ENCODE results near the gene SHB.

The SHB gene

DNA sequence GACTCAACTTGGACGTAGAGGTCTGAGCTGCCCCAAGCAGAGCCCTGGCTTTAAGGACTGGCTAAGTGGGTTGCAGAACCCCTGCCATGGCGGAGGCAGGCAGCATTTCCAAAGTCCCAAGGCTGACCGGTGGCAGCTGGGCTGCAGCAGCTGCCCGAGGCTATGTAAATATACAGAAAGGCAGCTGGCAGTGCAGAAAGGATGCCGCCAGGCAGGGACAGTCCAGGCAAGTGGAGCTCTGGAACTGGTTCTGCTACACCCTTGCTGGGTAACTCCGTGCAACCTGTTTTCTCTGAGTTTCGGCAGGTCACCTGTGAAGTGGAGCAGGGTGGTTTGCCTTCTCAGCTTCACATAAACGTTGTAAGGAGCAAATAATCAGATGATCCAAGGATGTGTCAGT, 46.0 kb downstream of the SHB start:
- POLR2A ChIA-PET, result no interaction called here
- no peaks in the 10 kb centered on the region for H3K36me3 ChIP-seq (ENCODE audit: control insufficient read depth in 4 of 4, insufficient read depth in 4 of 4, low read length in 3 of 4)
- no peak for DNase-seq
- H3K9me3 ChIP-seq (ENCODE audit: control extremely low read depth in 1 of 5, control insufficient read depth in 4 of 5, insufficient read depth in 2 of 5, low read depth in 1 of 5, low read length in 4 of 5), result no peaks in the 10 kb centered on the region
- no peak overlapping the region for H3K27ac ChIP-seq (ENCODE audit: insufficient read depth in 1 of 2, low read depth in 1 of 2, low read length in 2 of 2, poor library complexity in 1 of 2, severe bottlenecking in 2 of 2)
- H3K27me3 ChIP-seq (replicated peaks in 2 of 5; ENCODE audit: control insufficient read depth in 4 of 5, insufficient read depth in 5 of 5, low read length in 4 of 5), result no peaks in the 10 kb centered on the region
- CTCF ChIA-PET, result no interaction called here
- no peak overlapping the region for H3K4me3 ChIP-seq (ENCODE audit: control insufficient read depth in 1 of 7, extremely low read depth in 1 of 7, insufficient read depth in 4 of 7, low read depth in 2 of 7, low read length in 6 of 7)
- WGBS (ENCODE audit: insufficient coverage), result 83% methylated on average over 8 of the region's 8 CpGs
- H3K4me1 ChIP-seq (ENCODE audit: control extremely low read depth in 1 of 4, control insufficient read depth in 4 of 4, insufficient read depth in 4 of 4, low read length in 3 of 4), result peaks cover 0 to 47% (median 14%) of the 10 kb centered on the region in 4 experiments

DNA sequence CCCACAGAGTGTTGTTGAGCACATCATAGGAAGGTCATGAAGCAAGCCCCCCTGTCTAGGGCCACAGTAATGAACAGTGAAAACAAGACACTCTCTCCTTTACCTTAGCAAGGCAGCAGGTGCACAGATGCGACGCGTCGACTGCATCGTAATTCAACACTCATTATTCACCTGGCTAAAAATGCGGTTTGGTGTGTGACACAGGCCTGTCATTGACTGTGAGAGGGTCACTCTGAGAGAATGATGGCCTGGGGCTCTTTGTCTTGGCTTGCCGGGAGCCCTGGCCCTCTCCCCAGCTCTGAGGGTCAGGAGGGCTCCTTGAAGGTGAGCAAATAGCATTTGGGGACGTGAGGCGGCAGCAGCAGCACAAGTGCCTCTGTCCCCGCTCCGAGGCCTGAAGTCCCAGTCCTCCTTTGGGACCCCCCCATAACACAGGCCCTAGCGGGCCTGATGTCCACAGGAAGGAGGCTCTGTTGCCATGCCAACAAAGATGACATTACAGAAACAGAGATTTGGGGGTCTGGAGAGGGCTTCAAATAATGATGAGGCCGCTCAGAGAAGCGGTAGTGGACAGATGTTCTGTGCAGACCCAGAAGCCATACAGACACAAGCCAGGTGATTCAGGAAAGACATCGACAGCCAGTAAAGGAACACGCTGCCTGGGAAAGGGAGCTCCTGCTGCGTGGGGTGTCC, 46.7 kb downstream of the SHB start:
- POLR2A ChIA-PET, result no interaction called here
- H3K27me3 ChIP-seq (replicated peaks in 2 of 5; ENCODE audit: control insufficient read depth in 4 of 5, insufficient read depth in 5 of 5, low read length in 4 of 5), result no peaks in the 10 kb centered on the region
- no peaks in the 10 kb centered on the region for H3K9me3 ChIP-seq (ENCODE audit: control extremely low read depth in 1 of 5, control insufficient read depth in 4 of 5, insufficient read depth in 2 of 5, low read depth in 1 of 5, low read length in 4 of 5)
- no peak overlapping the region for H3K27ac ChIP-seq (ENCODE audit: insufficient read depth in 1 of 2, low read depth in 1 of 2, low read length in 2 of 2, poor library complexity in 1 of 2, severe bottlenecking in 2 of 2)
- CTCF ChIA-PET, result no interaction called here
- no peak overlapping the region for H3K4me3 ChIP-seq (ENCODE audit: control insufficient read depth in 1 of 7, extremely low read depth in 1 of 7, insufficient read depth in 4 of 7, low read depth in 2 of 7, low read length in 6 of 7)
- DNase-seq, result no peak
- 98% methylated on average over 17 of the region's 17 CpGs for WGBS (ENCODE audit: insufficient coverage)
- H3K36me3 ChIP-seq (ENCODE audit: control insufficient read depth in 4 of 4, insufficient read depth in 4 of 4, low read length in 3 of 4), result no peaks in the 10 kb centered on the region
- peaks cover 0 to 47% (median 14%) of the 10 kb centered on the region in 4 experiments for H3K4me1 ChIP-seq (ENCODE audit: control extremely low read depth in 1 of 4, control insufficient read depth in 4 of 4, insufficient read depth in 4 of 4, low read length in 3 of 4)

DNA sequence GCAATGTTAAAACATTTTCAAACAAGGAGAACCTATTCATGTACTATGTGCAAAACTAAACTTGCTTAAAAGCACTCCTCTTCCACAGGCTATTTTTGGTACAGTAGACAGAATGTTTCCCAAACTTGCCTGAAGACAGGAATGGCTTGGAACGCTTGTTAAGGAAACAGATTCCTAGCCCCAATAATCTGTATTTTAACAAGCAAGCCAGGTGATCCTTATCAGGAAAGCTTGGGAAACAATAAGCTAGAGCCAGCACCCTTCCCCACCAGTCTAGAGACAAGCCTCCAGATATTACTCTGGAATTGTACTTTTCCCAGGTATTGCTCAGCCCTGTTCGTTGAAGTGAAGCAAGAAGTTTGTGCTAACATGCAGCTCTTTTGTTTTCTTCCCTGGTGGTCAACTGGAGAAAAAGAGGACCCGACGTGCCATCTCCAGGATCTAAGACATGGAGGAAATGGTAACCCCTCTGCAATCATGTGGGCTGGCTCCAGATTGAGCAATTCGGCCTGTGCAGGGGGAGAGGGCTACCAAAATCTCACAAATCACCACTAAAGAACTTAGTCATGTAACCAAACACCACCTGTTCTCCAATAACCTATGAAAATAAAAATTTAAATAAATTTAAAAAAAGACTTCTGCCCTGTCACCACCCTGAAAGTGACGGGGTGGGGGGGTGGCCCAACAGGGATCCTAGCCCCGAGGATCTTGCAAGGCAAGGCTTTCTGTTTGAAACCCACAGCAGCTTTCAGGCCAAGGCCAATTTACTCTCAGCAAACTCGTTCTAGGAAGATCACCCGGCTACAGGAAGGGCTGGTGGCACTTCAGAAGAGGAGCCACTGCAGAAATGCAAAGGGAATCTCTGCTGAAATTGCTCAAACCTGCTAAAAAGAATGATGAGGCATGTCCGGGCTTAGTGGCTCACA, 48.6 kb downstream of the SHB start:
- no peak overlapping the region for H3K27ac ChIP-seq (ENCODE audit: insufficient read depth in 1 of 2, low read depth in 1 of 2, low read length in 2 of 2, poor library complexity in 1 of 2, severe bottlenecking in 2 of 2)
- H3K4me3 ChIP-seq (ENCODE audit: control insufficient read depth in 1 of 7, extremely low read depth in 1 of 7, insufficient read depth in 4 of 7, low read depth in 2 of 7, low read length in 6 of 7), result no peak overlapping the region
- DNase-seq, result peak in 2 of 3 donors; percentile 68 to 71
- CTCF ChIA-PET, result no interaction called here
- 91% methylated on average over 7 of the region's 10 CpGs for WGBS (ENCODE audit: insufficient coverage)
- H3K36me3 ChIP-seq (ENCODE audit: control insufficient read depth in 4 of 4, insufficient read depth in 4 of 4, low read length in 3 of 4), result no peaks in the 10 kb centered on the region
- peaks cover 0 to 31% (median 9%) of the 10 kb centered on the region in 4 experiments for H3K4me1 ChIP-seq (ENCODE audit: control extremely low read depth in 1 of 4, control insufficient read depth in 4 of 4, insufficient read depth in 4 of 4, low read length in 3 of 4)
- POLR2A ChIA-PET, result no interaction called here
- no peaks in the 10 kb centered on the region for H3K9me3 ChIP-seq (ENCODE audit: control extremely low read depth in 1 of 5, control insufficient read depth in 4 of 5, insufficient read depth in 2 of 5, low read depth in 1 of 5, low read length in 4 of 5)
- no peaks in the 10 kb centered on the region for H3K27me3 ChIP-seq (replicated peaks in 2 of 5; ENCODE audit: control insufficient read depth in 4 of 5, insufficient read depth in 5 of 5, low read length in 4 of 5)

DNA sequence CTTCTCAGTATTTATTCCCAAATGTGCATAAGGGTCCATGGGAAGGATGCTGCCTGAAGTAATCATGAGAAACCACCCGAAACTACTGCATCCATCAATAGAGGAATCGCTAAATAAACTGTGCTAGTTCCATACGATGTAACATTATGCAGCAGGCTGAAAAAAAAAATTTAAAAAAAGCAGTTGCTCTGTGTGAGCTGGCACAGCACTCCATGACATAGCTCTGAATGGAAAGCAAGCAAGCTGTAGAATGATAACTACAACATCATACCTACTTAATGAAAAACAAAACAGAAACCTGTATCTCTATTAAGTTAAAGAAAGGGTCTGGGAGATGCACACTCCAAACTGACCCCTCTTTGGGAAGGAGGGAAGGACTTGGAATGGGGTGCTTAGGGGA, 49.3 kb downstream of the SHB start:
- ChIA-PET POLR2A (no interaction called here), CTCF (no interaction called here)
- no peak overlapping the region for H3K27ac ChIP-seq (ENCODE audit: insufficient read depth in 1 of 2, low read depth in 1 of 2, low read length in 2 of 2, poor library complexity in 1 of 2, severe bottlenecking in 2 of 2)
- no peak overlapping the region for H3K4me3 ChIP-seq (ENCODE audit: control insufficient read depth in 1 of 7, extremely low read depth in 1 of 7, insufficient read depth in 4 of 7, low read depth in 2 of 7, low read length in 6 of 7)
- H3K27me3 ChIP-seq (replicated peaks in 2 of 5; ENCODE audit: control insufficient read depth in 4 of 5, insufficient read depth in 5 of 5, low read length in 4 of 5), result no peaks in the 10 kb centered on the region
- 100% methylated on average over 3 of the region's 3 CpGs for WGBS (ENCODE audit: insufficient coverage)
- peaks cover 0 to 5% (median 0%) of the 10 kb centered on the region in 4 experiments for H3K36me3 ChIP-seq (ENCODE audit: control insufficient read depth in 4 of 4, insufficient read depth in 4 of 4, low read length in 3 of 4)
- no peak for DNase-seq
- H3K9me3 ChIP-seq (ENCODE audit: control extremely low read depth in 1 of 5, control insufficient read depth in 4 of 5, insufficient read depth in 2 of 5, low read depth in 1 of 5, low read length in 4 of 5), result no peaks in the 10 kb centered on the region
- H3K4me1 ChIP-seq (ENCODE audit: control extremely low read depth in 1 of 4, control insufficient read depth in 4 of 4, insufficient read depth in 4 of 4, low read length in 3 of 4), result peaks cover 0 to 30% (median 9%) of the 10 kb centered on the region in 4 experiments

DNA sequence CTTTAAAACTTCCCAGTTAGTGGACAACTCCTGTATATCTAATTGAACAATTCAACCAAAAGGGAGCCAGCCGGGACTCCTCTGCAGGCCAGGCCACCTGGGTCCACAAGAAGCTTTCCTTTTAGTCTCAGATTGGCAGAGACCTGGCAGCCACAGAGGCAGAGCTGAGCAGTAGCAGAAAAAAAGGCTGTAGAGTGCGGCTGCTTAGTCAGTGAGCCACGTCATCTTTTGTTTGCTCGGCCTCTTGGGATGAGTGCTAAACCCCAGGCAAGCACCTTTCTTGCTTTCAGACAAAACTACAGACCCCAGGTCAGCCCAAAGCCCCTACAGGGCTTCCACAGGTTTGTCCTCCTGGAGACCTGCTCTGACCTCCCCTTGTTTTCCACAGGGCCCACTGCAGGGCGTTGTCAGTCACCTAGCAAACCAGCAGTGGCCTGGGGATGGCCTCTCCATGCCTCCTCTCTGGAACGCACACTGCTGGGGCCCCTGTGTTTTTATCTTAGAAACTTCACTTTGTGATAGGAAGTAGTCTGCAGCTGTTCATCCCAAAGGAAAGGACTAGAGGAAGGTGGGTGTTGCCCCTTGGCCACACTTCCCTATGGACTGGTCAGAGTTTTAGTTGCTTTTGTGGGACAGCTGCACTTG, 49.9 kb downstream of the SHB start:
- Histone ChIP-seq H3K36me3 (ENCODE audit: control insufficient read depth in 4 of 4, insufficient read depth in 4 of 4, low read length in 3 of 4) (peaks cover 0 to 5% (median under 1%) of the 10 kb centered on the region in 4 experiments), H3K27me3 (replicated peaks in 2 of 5; ENCODE audit: control insufficient read depth in 4 of 5, insufficient read depth in 5 of 5, low read length in 4 of 5) (no peaks in the 10 kb centered on the region), H3K9me3 (ENCODE audit: control extremely low read depth in 1 of 5, control insufficient read depth in 4 of 5, insufficient read depth in 2 of 5, low read depth in 1 of 5, low read length in 4 of 5) (no peaks in the 10 kb centered on the region), H3K27ac (ENCODE audit: insufficient read depth in 1 of 2, low read depth in 1 of 2, low read length in 2 of 2, poor library complexity in 1 of 2, severe bottlenecking in 2 of 2) (no peak overlapping the region), H3K4me3 (ENCODE audit: control insufficient read depth in 1 of 7, extremely low read depth in 1 of 7, insufficient read depth in 4 of 7, low read depth in 2 of 7, low read length in 6 of 7) (no peak overlapping the region), H3K4me1 (ENCODE audit: control extremely low read depth in 1 of 4, control insufficient read depth in 4 of 4, insufficient read depth in 4 of 4, low read length in 3 of 4) (peaks cover 0 to 28% (median 9%) of the 10 kb centered on the region in 4 experiments)
- no peak for DNase-seq
- ChIA-PET CTCF (interaction anchor here (2.7 kb wide), 1 partner anchor 8 kb away, joined by 9 read pairs; no protein-coding TSS in a partner anchor), POLR2A (no interaction called here)
- WGBS (ENCODE audit: insufficient coverage), result 93% methylated on average over 6 of the region's 6 CpGs

DNA sequence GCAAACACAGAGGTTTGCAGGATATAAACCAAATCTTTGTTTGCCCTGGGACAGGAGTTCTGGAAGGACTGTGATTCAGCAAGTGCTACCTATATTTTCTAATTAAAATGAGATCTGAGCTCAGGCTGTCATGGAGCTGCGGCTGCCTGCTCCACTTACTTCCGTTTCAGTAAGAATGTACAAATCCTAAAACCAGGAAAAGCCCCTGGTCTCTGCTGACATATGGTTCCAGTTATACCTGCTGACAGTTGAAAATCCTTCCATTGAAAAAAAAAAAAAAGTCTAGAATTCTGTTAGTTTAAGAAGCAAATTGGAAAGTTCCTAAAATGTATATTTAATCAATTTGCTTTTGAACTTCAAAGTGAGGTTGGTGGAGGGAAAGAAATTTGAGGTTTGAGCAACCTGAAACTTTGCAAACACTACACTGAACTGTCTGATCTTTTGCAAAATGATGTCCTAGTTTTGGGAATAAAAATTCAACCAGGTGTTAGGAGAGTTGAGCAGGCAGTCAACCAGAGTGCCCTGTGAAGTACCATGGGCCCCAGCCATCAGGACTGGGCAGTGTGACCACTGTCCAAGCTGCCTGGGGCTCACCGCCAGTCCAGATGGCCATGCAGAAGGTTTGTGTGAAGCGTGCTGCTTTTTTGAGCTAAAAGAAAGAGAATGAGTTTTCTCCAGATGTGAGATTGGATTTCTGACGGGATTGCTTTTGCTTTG, 50.6 kb downstream of the SHB start:
- H3K4me3 ChIP-seq (ENCODE audit: control insufficient read depth in 1 of 7, extremely low read depth in 1 of 7, insufficient read depth in 4 of 7, low read depth in 2 of 7, low read length in 6 of 7), result no peak overlapping the region
- no peak for DNase-seq
- H3K4me1 ChIP-seq (ENCODE audit: control extremely low read depth in 1 of 4, control insufficient read depth in 4 of 4, insufficient read depth in 4 of 4, low read length in 3 of 4), result peaks cover 0 to 26% (median 9%) of the 10 kb centered on the region in 4 experiments
- no peaks in the 10 kb centered on the region for H3K9me3 ChIP-seq (ENCODE audit: control extremely low read depth in 1 of 5, control insufficient read depth in 4 of 5, insufficient read depth in 2 of 5, low read depth in 1 of 5, low read length in 4 of 5)
- ChIA-PET CTCF (interaction anchor here (1.1 to 3.0 kb wide), 3 partner anchors 9 to 69 kb away, joined by 3 to 9 read pairs (median 8); no protein-coding TSS in a partner anchor), POLR2A (no interaction called here)
- H3K36me3 ChIP-seq (ENCODE audit: control insufficient read depth in 4 of 4, insufficient read depth in 4 of 4, low read length in 3 of 4), result peaks cover 0 to 5% (median under 1%) of the 10 kb centered on the region in 4 experiments
- H3K27me3 ChIP-seq (replicated peaks in 2 of 5; ENCODE audit: control insufficient read depth in 4 of 5, insufficient read depth in 5 of 5, low read length in 4 of 5), result no peaks in the 10 kb centered on the region
- H3K27ac ChIP-seq (ENCODE audit: insufficient read depth in 1 of 2, low read depth in 1 of 2, low read length in 2 of 2, poor library complexity in 1 of 2, severe bottlenecking in 2 of 2), result no peak overlapping the region
- 100% methylated on average over 3 of the region's 5 CpGs for WGBS (ENCODE audit: insufficient coverage)
